WTC11 (cell line): ENCODE results near the gene PDK4. TPM values are rescaled to one million over a fixed set of nuclear protein-coding genes. Genes with fewer than 3 reads are reported as not detected.

ENCODE experiments used
- ATAC-seq: fragments of 200-7000 bp; cut with Tn5 transposase; 2 replicates; pipeline ENCODE4 v1.10.0; 2021; ENCODE audit warnings: mild to moderate bottlenecking, moderate library complexity
- CTCF ChIA-PET: fragments of 300-600 bp; sonication (Branson Sonifier 250); formaldehyde crosslinking; loops from one replicate; lab custom pipeline; 2021; ENCODE audit warnings: antibody characterized with exemption; lab: Charles Lee
- POLR2A ChIA-PET: fragments of 350-600 bp; sonication (Branson Sonifier 250); formaldehyde crosslinking; loops from one replicate; lab custom pipeline; 2021; ENCODE audit warnings: antibody characterized with exemption; lab: Charles Lee
- DNase-seq: peaks from one replicate; pipeline ENCODE4 v3.0.0; 2021; ENCODE audit warnings: low spot score
- H3K27ac Mint-ChIP-seq: 2 replicates; pipeline ENCODE4 v1.8.0; 2021; ENCODE audit warnings: mixed read lengths
- H3K27me3 Mint-ChIP-seq: 2 replicates; pipeline ENCODE4 v1.8.0; 2021; ENCODE audit warnings: low read depth, mild to moderate bottlenecking, moderate library complexity, mixed read lengths
- H3K36me3 Mint-ChIP-seq: 2 replicates; pipeline ENCODE4 v1.8.0; 2021; ENCODE audit warnings: mixed read lengths
- H3K4me1 Mint-ChIP-seq: 2 replicates; pipeline ENCODE4 v1.8.0; 2022; ENCODE audit warnings: mixed read lengths
- H3K4me3 Mint-ChIP-seq: 2 replicates; pipeline ENCODE4 v1.8.0; 2021; ENCODE audit warnings: mild to moderate bottlenecking, moderate library complexity, mixed read lengths
- H3K9me3 Mint-ChIP-seq: 2 replicates; pipeline ENCODE4 v1.8.0; 2021; ENCODE audit warnings: mixed read lengths
- ERG ChIP-seq: fragments of 250-450 bp; sonication (Bioruptor Pico); IDR thresholded peaks from 2 replicates; pipeline ENCODE4 v1.8.0; 2021; ENCODE audit warnings: mild to moderate bottlenecking
- ETV6 ChIP-seq: sonication (generic); formaldehyde crosslinking; IDR thresholded peaks from 2 replicates; pipeline ENCODE4 v1.8.1; 2022; ENCODE audit warnings: mild to moderate bottlenecking, missing genetic modification reagents
- GRHL2 ChIP-seq: fragments of 250-450 bp; sonication (Bioruptor Pico); IDR thresholded peaks from 2 replicates; pipeline ENCODE4 v1.8.0; 2022; ENCODE audit warnings: mild to moderate bottlenecking, moderate library complexity; ENCODE audit not compliant: insufficient replicate concordance, severe bottlenecking
- JAZF1 ChIP-seq: fragments of 250-450 bp; sonication (Bioruptor Pico); IDR thresholded peaks from 2 replicates; pipeline ENCODE4 v1.9.0; 2021; ENCODE audit warnings: moderate library complexity, mild to moderate bottlenecking, inconsistent platforms
- SMAD4 ChIP-seq: sonication (generic); formaldehyde crosslinking; IDR thresholded peaks from 2 replicates; pipeline ENCODE4 v1.8.0; 2022; ENCODE audit warnings: mild to moderate bottlenecking, missing genetic modification reagents
- STAT6 ChIP-seq: sonication (generic); formaldehyde crosslinking; conservative IDR thresholded peaks from 2 replicates; pipeline ENCODE4 v1.8.1; 2023; ENCODE audit warnings: mild to moderate bottlenecking, low read depth, missing genetic modification reagents, moderate library complexity
- TP53 ChIP-seq: sonication (generic); formaldehyde crosslinking; IDR thresholded peaks from 2 replicates; pipeline ENCODE4 v1.8.1; 2023; ENCODE audit warnings: mild to moderate bottlenecking, missing genetic modification reagents
- ZBTB43 ChIP-seq: sonication (generic); formaldehyde crosslinking; IDR thresholded peaks from 2 replicates; pipeline ENCODE4 v1.8.1; 2023; ENCODE audit warnings: mild to moderate bottlenecking, missing genetic modification reagents
- ZNF121 ChIP-seq: sonication (generic); formaldehyde crosslinking; IDR thresholded peaks from 2 replicates; pipeline ENCODE4 v1.8.0; 2023; ENCODE audit warnings: missing genetic modification reagents
- ZNF317 ChIP-seq: sonication (generic); formaldehyde crosslinking; IDR thresholded peaks from 2 replicates; pipeline ENCODE4 v1.8.1; 2023; ENCODE audit warnings: low read depth, mild to moderate bottlenecking, moderate library complexity, missing genetic modification reagents, borderline replicate concordance
- ZNF396 ChIP-seq: fragments of 250-450 bp; sonication (Bioruptor Pico); IDR thresholded peaks from 2 replicates; pipeline ENCODE4 v1.8.0; 2021; ENCODE audit warnings: mild to moderate bottlenecking, moderate library complexity, borderline replicate concordance
- total RNA-seq: library from RNA; stranded (reverse); gene quantifications from 3 replicates; pipeline ENCODE4 v1.2.3, GENCODE V29; 2021
- TF ChIP-seq, protein P1 (sequence below): sonication (generic); formaldehyde crosslinking; IDR thresholded peaks from 2 replicates; pipeline ENCODE4 v1.8.0; 2023; ENCODE audit warnings: missing genetic modification reagents
- TF ChIP-seq, protein P2 (sequence below): sonication (generic); formaldehyde crosslinking; IDR thresholded peaks from 2 replicates; pipeline ENCODE4 v1.8.1; 2022; ENCODE audit warnings: low read depth, missing genetic modification reagents, borderline replicate concordance
- TF ChIP-seq, protein P3 (sequence below): sonication (generic); formaldehyde crosslinking; IDR thresholded peaks from 2 replicates; pipeline ENCODE4 v1.8.0; 2022; ENCODE audit warnings: mild to moderate bottlenecking, missing genetic modification reagents

PDK4 gene
- total RNA-seq, 1 experiment from 2014 or later: 0.31 TPM

DNA sequence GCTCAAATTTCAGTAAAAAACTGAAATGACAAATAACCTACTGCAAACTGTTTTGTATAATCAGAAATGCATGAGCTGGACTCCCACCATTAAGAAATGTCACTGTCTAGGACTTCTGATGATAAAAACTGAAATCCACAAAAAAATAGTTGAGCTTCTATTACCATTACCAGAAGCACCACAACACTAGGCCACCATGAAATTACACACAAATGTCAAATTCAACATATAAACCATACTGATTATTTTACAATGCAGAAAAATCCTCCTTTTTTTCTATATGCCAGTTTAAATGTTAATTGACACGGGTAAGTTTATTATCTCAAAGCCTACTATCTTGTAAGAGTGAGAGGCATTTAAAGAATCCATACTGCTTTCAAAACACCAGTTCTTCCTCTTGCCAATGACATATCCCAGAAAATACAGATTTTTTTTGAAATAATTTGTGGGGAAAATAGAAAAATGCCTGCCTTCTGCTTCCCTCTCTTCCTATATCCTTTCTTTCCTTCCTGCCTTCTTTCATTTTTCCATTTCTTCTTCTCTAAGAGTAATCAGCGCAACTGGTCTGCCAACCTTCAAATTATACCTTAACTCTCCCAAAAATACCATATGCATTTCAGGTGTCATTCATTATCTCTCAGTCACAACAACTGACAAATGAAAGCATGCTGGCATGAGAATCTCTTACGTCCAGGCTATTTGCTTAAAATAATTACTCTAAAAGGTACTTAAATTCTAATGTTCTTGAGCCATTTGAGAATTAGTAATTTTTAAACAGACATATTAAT, 12.3 kb downstream of the PDK4 start:
- H3K27me3 Mint-ChIP-seq: no peaks in the 10 kb centered on the region
- POLR2A ChIA-PET: no interaction called here
- no peaks in the 10 kb centered on the region for H3K9me3 Mint-ChIP-seq
- no peak for ATAC-seq
- H3K36me3 Mint-ChIP-seq: no peaks in the 10 kb centered on the region
- no peak overlapping the region for H3K27ac Mint-ChIP-seq
- TF ChIP-seq ZBTB43 (CRISPR knock-in tag) (no peak), TP53 (no peak), ZNF121 (CRISPR knock-in tag) (no peak)
- TF ChIP-seq, protein P1, sequence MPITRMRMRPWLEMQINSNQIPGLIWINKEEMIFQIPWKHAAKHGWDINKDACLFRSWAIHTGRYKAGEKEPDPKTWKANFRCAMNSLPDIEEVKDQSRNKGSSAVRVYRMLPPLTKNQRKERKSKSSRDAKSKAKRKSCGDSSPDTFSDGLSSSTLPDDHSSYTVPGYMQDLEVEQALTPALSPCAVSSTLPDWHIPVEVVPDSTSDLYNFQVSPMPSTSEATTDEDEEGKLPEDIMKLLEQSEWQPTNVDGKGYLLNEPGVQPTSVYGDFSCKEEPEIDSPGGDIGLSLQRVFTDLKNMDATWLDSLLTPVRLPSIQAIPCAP (CRISPR knock-in tag): no peak
- peaks cover 8% of the 10 kb centered on the region for H3K4me1 Mint-ChIP-seq
- no peak overlapping the region for H3K4me3 Mint-ChIP-seq
- DNase-seq: no peak
- CTCF ChIA-PET: interaction anchor here (1.7 kb wide), 1 partner anchor 106 kb away, joined by 4 read pairs; no protein-coding TSS in a partner anchor

- H3K27ac Mint-ChIP-seq: no peak overlapping the region
- H3K27me3 Mint-ChIP-seq: no peaks in the 10 kb centered on the region
Measured at GRCh38 chr7:95582578-95583293, 13.6 kb downstream of the PDK4 start.

More at GRCh38 chr7:95582578-95583293, 13.6 kb downstream of the PDK4 start:
- H3K4me3 Mint-ChIP-seq: no peak overlapping the region
- ATAC-seq (no peak), DNase-seq (no peak)
- no peaks in the 10 kb centered on the region for H3K4me1 Mint-ChIP-seq
- H3K9me3 Mint-ChIP-seq: no peaks in the 10 kb centered on the region
- TF ChIP-seq ZNF317 (CRISPR knock-in tag) (no peak), ZNF396 (CRISPR knock-in tag) (no peak), GRHL2 (CRISPR knock-in tag) (no peak), ETV6 (no peak), STAT6 (CRISPR knock-in tag) (no peak), JAZF1 (no peak), ERG (CRISPR knock-in tag) (no peak), SMAD4 (CRISPR knock-in tag) (no peak)
- TF ChIP-seq, protein P2, sequence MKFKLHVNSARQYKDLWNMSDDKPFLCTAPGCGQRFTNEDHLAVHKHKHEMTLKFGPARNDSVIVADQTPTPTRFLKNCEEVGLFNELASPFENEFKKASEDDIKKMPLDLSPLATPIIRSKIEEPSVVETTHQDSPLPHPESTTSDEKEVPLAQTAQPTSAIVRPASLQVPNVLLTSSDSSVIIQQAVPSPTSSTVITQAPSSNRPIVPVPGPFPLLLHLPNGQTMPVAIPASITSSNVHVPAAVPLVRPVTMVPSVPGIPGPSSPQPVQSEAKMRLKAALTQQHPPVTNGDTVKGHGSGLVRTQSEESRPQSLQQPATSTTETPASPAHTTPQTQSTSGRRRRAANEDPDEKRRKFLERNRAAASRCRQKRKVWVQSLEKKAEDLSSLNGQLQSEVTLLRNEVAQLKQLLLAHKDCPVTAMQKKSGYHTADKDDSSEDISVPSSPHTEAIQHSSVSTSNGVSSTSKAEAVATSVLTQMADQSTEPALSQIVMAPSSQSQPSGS: no peak
- TF ChIP-seq, protein P3, sequence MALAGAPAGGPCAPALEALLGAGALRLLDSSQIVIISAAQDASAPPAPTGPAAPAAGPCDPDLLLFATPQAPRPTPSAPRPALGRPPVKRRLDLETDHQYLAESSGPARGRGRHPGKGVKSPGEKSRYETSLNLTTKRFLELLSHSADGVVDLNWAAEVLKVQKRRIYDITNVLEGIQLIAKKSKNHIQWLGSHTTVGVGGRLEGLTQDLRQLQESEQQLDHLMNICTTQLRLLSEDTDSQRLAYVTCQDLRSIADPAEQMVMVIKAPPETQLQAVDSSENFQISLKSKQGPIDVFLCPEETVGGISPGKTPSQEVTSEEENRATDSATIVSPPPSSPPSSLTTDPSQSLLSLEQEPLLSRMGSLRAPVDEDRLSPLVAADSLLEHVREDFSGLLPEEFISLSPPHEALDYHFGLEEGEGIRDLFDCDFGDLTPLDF (CRISPR knock-in tag): no peak
- ChIA-PET POLR2A (no interaction called here), CTCF (no interaction called here)
- H3K36me3 Mint-ChIP-seq: no peaks in the 10 kb centered on the region
